ENCODE measurements around the gene KRT78.

KRT78 gene

GRCh38 chr12:52826611-52827498 is 21.9 kb downstream of the KRT78 start:
- DNase-seq (ENCODE audit: low read depth in 2 of 2): no peak

- no peak for DNase-seq (ENCODE audit: low read depth in 2 of 2)
Observed at GRCh38 chr12:52825961-52826360, 22.8 kb downstream of the KRT78 start.

DNA sequence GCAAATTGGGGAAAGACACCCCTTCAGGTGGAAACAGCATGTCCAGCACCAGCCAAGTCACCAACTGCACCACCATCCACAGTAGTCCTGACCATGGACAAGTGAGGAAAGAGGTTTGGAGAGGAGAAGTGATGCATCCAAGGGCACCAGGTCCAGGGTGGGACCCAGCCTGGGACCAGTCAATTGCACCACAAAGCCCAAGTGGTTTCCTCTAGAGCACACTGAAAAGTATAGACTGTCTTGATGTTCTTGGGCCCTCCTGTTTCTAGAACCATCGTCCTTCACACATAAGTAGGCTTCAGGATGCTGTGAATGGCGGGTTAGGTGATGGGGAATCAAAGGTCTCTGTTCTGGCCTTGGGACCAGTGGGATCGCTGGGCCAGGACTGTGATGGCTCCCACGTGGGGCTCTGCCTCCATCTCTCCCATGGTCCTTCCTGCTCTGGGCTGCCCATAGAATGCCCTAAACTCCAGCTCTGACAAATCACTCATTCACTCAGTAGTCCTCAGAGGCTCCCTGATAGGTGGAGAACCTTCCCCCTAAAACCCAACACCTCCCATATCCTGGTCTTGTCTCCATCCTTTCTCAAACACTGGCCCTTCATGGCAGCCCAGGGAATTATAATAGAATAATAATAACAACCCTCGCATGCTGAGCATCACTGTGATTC is 23.9 kb downstream of the KRT78 start:
- DNase-seq (ENCODE audit: low read depth in 2 of 2): no peak

DNA sequence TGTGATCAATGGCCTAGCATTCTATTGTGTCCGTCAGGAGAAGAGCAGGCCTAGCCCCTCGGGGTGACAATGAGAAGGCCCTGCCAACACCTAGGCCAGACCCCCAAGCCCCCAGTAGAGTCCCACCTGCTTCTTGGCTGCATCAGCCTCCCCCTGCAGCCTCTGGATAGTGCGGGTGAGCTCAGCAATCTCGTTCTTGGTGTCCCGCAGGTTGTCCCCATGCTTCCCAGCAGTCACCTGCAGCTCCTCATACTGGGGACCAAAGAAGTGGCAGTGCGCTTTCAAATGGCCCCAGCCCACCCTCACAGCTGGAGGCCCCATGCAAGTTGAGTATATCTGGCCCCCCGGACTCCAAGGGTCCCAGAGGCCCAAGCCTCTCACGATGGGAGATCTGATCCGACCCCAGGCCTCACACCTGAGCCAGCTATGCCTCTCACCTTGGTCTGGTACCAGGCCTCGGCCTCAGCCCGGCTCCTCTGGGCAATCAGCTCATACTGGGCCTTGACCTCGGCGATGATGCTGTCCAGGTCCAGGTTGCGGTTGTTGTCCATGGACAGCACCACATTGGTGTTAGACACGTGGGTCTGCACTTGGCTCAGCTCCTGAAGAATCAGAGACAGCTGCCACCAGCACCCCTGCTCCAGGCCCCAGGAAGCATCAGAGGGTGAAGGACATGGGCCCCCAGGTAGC is 24.9 kb downstream of the KRT78 start:
- no peak for DNase-seq (ENCODE audit: low read depth in 2 of 2)

DNA sequence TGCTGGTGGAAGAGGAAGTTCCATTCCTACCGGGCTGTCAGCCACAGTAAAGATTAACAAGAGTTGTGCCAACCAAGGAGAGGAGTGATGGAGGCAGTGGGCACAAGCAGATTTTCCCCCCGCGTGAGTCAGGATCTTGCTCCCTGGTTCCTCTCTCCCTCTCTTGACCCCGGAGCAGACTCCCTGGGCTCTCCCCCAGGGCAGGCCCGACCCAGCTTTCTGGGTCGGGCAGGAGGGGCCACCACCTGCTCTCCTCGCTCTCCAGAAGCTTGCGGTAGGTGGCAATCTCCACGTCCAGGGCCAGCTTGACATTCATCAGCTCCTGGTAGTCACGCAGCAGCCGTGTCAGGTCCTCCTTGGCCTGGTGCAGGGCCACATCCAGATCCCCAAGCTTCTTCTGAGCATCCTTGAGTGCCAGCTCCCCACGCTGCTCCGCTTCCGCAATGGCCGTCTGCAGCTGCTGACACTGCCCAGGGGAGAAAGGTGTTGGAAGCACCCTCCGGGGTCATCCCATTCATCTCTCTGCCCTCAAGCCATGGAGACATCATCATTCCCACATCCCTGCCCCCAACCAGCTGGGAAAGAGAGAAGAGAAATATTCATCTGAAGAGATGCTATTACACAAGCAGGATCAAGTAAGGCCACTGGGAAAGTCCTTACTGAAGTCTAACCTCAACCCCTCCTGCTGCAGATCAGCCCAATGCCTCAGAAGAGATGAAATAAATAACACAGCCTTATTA is 25.9 kb downstream of the KRT78 start:
- no peak for DNase-seq (ENCODE audit: low read depth in 2 of 2)

GRCh38 chr12:52821826-52822660 is 26.8 kb downstream of the KRT78 start:
- no peak for DNase-seq (ENCODE audit: low read depth in 2 of 2)

DNA sequence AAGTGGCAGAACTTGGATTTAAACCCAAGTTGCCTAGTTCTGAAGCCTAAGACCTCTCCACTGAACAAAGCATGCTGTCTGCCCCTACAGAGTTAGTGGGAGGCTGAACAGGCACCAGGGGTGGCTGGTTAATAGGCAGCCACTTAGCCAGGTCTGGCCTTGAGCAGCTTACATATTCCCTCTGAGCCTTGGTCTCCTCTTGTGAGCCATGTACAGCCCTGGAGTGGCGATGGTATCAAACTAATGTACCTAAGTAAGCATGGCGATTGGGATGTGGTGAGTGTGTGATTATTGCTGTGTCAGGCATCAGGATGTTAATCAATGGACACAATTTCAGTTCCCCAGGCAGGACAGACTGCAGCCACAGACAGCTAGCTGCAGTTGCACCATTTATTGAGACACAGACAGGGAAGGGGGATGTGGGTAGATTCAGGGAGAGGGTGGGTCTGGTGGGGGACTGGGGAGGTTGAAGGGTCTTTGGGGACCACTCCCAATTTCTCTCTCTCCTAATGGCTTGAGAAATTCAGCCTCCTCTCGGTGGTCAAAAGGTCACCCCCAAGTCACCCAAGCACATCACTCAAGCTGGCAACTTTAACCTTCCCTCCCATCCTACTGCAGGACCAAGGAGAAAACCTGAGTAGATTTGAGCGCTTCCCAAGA is 27.6 kb downstream of the KRT78 start:
- DNase-seq (ENCODE audit: low read depth in 2 of 2): no peak

DNA sequence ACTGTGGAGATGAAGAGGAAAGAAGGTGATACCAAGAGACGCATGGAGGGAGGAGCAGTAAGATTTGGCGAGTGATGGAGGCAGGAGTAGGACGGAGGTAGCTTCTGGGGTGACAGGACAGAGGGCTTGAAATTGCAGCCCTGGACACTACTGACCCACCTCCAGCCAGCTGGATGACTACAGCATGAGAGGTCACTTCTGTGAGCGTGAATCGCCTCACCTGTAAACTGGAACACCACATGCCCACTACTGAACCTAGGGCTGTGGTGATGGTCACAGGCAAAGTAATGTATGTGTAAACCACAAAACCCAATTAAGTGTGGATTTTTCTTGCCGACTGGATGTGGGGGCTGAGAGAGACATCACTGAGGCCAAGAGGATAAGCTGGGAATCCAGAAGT is 28.3 kb downstream of the KRT78 start:
- no peak for DNase-seq (ENCODE audit: low read depth in 2 of 2)

DNA sequence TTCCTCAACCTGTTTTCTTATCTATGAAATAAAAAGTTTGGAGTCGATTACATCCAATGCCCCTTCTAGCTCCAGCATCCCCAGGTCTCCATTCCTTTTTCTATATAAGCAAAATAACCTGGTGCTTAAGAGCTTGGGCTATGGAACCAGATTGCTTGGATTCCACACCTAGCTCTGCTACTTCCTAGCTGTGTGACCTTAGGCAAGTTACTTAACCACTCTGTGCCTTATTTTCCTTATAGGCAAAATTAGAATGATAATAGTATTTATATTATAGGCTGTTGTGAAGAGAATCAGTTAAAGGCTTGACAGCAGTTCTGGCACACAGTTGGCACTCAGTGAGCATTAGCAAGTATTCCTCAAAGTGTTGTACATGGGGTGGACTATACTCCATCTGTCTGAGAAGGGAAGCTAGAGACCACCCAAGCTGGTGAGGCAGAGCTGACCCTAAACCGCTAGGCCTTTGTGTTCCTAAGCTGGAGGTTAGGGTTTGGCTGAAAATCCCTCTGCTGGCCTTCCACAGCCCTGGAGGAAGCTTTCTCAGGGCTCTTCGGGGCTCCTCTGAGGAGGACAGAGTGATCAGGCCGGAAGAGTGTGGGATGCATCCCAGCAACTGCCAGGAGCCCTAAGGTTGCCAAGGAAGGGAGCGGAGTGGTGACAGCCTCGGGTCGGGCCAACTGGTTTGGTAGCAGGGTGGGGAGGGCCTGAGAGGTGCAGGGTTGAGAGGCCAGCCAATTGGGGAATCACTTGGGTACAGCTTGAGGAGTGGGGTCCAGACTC is 28.9 kb downstream of the KRT78 start:
- no peak for DNase-seq (ENCODE audit: low read depth in 2 of 2)

DNA sequence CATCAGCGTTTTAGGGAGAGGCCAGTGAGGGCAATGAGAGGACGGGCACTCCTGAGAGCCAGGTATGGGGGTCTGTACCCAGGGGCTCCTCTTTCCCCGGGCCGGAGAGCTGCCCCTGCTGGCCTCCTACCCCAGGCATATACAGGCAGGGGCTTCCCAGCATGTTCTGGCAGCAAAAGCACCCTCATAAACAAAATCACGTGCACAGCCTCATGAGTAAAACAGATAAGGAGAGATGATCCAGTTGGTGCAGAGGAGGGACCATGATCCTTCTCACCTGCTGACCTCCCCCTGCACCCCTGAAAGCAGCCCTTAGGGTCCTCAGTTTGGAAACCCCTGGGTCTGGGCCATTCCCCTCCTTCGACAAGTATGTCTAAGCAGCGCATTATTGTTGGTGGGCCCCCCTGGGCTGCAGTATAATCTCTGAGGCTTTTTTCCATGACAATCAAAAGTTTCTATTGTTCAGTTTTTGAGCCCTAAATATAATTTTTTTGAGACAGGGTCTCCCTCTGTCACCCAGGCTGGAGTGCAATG is 29.8 kb downstream of the KRT78 start:
- no peak for DNase-seq (ENCODE audit: low read depth in 2 of 2)

GRCh38 chr12:52818388-52818787 is 30.4 kb downstream of the KRT78 start:
- no peak for DNase-seq (ENCODE audit: low read depth in 2 of 2)

DNA sequence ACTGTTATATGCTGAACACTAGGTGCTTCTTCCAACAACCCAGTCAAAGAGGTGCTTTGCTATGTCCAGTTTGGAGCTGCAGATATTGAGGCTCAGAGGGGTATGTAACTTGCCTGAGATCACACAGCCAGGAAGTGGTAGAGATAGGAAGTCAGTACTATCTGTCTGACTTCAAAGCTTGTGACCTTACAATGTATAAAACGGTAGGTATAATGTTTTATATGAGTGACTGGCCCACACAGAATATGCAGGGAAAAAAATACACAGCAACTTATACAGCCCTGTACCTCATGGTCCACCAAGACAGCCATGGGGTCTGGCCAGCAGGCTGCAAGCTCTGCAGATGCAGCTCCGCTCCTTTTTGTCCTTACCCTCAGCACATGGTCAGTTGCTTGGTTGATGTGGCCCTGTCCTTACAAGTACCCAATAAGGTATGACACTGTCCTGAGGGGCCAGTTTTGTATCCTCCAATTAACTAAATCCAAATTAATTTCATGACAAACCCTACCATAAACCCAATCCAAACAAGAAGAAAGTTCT is 31.0 kb downstream of the KRT78 start:
- no peak for DNase-seq (ENCODE audit: low read depth in 2 of 2)

DNA sequence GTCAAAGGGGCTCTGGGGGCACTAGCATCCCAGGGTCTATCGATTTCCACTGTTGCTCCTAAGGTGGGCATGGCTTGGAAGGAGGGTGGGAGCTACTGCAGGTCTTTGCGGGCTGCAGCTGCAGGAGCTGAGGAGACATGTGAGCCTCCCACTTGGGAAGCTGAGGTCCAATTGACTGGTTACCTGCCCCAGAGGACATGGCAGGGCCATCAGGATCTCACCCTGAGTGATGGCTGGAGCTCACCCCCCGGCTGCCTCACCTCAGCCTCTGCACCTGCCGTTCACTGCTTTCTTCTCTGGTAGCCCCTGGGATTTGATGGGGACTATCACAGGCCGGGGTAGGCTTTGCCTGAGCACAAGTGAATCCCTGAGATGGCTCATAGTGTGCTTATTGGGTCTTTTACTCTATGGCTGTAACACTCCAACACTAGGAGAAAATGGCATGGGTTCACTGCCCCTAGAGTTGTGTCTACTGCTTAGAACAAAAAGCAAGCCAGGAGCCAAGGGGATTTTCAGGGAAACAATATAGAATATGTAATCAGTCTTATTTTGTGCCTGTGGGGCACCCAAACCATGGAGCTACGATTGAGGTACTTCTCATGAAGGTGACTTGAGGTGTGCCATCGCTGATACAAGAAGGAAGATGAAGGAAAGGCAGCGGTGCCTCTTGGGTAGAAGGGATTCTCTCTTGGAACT is 31.6 kb downstream of the KRT78 start:
- no peak for DNase-seq (ENCODE audit: low read depth in 2 of 2)

GRCh38 chr12:52815676-52816588 is 32.9 kb downstream of the KRT78 start:
- no peak for DNase-seq (ENCODE audit: low read depth in 2 of 2)

DNA sequence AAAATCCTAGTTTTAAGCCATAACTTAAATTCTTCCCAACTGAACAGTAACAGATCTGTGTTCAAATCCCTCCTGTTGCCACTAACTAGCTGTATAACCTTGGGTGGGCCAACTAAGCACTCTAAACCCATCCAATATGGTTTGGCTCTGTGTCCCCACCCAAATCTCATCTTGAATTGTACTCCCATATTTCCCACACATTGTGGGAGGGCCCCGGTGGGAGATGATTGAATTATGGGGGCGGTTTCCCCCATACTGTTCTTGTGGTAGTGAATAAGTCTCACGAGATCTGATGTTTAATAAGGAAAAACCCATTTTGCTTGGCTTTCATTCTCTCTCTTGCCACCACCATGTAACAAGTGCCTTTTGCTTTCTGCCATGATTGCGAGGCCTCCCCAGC is 33.6 kb downstream of the KRT78 start:
- DNase-seq (ENCODE audit: low read depth in 2 of 2): no peak

DNA sequence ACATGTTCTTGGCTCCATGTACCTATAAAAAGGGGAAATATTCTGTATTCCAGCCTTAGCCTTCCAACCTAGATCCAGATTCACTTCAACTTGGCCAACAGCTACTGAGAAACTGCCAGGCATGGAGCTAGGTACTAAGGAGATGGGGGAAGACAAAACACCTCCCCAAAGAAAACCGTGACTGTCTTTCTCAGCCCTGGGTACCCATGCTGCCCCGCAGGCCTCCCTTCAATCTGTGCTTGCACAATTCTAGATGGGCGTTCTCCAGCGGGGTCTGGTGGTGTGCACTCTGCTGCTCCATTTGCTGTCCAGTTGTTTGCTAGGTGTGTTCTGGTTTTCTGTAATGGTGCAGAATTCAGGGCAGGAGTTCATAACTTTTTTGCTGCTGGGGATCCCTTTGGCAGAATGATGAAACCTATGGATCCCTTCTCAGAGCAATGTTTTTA is 34.1 kb downstream of the KRT78 start:
- no peak for DNase-seq (ENCODE audit: low read depth in 2 of 2)
